Suprapubic skin (tissue), 4 donors: Measurements from ENCODE around the gene DOK6.

Experiments used
- CTCF ChIP-seq, 2 donors: fragments of 200-600 bp in 1 of 2; fragments of 450-650 bp in 1 of 2; sonication (generic) in 1 of 2; IDR thresholded peaks; one replicate each; pipeline ENCODE4 v1.5.1; 2016 to 2019; ENCODE audit warnings: antibody characterized with exemption in 2 of 2, mild to moderate bottlenecking in 1 of 2, moderate library complexity in 1 of 2
- EP300 ChIP-seq: sonication (generic); formaldehyde crosslinking; IDR thresholded peaks from one replicate; pipeline ENCODE4 v1.6.1; 2017; ENCODE audit warnings: antibody characterized with exemption
- POLR2A ChIP-seq, 2 donors: fragments of 450-650 bp; IDR thresholded peaks; one replicate each; pipeline ENCODE4 v1.6.1; 2017; ENCODE audit warnings: antibody characterized with exemption in 2 of 2, mild to moderate bottlenecking in 2 of 2, moderate library complexity in 2 of 2
- POLR2AphosphoS5 ChIP-seq, 3 donors: sonication (generic); formaldehyde crosslinking; IDR thresholded peaks; one replicate each; pipeline ENCODE4 v1.6.1; 2017; ENCODE audit warnings: antibody characterized with exemption in 3 of 3

- no peak for TF ChIP-seq POLR2AphosphoS5 (IDR thresholded peaks at IDR 0.05)
- no peak for TF ChIP-seq CTCF (IDR thresholded peaks at IDR 0.05)
- no peak for TF ChIP-seq EP300
- TF ChIP-seq POLR2A (IDR thresholded peaks at IDR 0.05) = no peak
These were observed 7.8 kb downstream of the DOK6 start for GRCh38 chr18:69408522-69408921.
